D721Med (cell line): ENCODE measurements around the gene FGD5.

ENCODE experiments used
- DNase-seq: peaks from one replicate; pipeline ENCODE4 v3.0.0; 2011; ENCODE audit warnings: low spot score; ENCODE audit not compliant: insufficient read length
- FAIRE-seq: peaks from 2 replicates; lab custom pipeline; 2011; peaks lifted over from hg19 to GRCh38; lab: Jason Lieb, UNC
- TF ChIP-seq, protein P1 (sequence below): IDR thresholded peaks from 2 replicates; pipeline ENCODE4 v1.5.1; 2012; ENCODE audit warnings: mild to moderate bottlenecking, control low read depth; ENCODE audit not compliant: insufficient read depth; ENCODE audit errors: missing control alignments

Gene FGD5

DNA sequence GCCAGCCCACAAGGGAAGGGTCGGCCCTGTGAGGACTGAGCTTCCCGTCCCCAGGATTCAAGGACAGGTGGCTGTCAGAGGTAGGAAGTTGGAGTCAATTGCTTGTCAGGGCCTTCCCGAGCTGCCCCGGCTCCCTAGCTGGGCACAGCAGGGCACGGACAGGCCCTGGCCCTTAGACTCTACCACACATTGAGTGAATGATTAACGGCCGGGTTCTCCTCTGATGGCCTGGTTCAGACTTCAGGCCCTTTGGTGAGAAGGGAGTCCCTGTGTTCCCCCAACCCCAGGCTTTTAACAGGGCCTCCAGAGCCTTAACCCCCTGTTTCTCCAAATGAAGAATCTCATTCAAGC lies 16.4 kb upstream of the FGD5 start:
- TF ChIP-seq, protein P1, sequence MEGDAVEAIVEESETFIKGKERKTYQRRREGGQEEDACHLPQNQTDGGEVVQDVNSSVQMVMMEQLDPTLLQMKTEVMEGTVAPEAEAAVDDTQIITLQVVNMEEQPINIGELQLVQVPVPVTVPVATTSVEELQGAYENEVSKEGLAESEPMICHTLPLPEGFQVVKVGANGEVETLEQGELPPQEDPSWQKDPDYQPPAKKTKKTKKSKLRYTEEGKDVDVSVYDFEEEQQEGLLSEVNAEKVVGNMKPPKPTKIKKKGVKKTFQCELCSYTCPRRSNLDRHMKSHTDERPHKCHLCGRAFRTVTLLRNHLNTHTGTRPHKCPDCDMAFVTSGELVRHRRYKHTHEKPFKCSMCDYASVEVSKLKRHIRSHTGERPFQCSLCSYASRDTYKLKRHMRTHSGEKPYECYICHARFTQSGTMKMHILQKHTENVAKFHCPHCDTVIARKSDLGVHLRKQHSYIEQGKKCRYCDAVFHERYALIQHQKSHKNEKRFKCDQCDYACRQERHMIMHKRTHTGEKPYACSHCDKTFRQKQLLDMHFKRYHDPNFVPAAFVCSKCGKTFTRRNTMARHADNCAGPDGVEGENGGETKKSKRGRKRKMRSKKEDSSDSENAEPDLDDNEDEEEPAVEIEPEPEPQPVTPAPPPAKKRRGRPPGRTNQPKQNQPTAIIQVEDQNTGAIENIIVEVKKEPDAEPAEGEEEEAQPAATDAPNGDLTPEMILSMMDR: no peak
- DNase-seq (no peak), FAIRE-seq (no peak)

GRCh38 chr3:14803101-14803980 lies 15.4 kb upstream of the FGD5 start:
- DNase-seq (no peak), FAIRE-seq (no peak)
- TF ChIP-seq, protein P1: no peak

GRCh38 chr3:14803981-14804834 lies 14.6 kb upstream of the FGD5 start:
- DNase-seq: no peak
- FAIRE-seq: no peak
- TF ChIP-seq, protein P1: no peak

DNA sequence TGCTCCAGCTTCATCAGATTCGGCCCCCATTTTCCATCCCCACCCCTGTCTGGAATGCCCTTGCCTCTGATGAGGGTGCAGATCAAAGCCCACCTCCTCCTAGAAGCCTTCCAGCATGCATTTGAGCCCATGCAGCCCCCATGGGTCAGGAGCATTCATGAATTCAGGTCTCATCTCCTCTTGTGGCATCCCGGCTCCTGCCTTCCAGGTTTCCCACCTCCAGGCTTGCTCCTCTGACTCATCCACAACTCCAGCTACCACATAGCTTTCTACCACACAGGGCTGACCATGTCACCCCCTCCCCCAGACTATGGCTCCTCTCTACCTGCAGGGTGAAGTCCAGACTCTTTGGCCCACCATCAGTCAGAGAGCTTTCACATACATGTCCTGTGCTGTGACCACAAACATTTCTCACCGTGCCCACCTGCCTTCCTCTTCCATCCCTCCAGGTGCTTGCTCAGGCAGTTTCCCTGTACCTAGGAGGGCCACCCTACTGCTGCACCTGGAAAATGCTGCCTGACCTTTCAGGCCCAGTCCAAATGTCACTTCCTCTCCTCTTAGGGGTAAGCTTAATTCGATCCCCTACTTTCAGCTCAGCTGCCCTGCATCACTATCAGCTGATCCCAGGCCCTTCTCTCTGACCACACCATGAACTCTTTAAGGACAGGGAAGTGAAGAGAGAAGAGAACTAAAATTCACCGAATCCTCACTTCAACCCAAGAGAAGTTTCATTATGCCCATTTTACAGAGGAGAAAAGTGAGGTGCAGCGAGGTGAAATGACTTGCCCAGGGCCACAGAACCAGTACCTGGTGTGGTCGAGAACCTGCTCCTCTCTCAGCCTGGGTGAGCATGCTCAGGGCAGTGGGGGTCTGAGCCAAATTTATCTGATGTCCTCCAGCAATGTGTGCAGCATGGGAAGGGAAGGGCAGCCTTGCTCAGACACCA lies 13.7 kb upstream of the FGD5 start:
- TF ChIP-seq, protein P1: no peak
- FAIRE-seq (no peak), DNase-seq (no peak)

DNA sequence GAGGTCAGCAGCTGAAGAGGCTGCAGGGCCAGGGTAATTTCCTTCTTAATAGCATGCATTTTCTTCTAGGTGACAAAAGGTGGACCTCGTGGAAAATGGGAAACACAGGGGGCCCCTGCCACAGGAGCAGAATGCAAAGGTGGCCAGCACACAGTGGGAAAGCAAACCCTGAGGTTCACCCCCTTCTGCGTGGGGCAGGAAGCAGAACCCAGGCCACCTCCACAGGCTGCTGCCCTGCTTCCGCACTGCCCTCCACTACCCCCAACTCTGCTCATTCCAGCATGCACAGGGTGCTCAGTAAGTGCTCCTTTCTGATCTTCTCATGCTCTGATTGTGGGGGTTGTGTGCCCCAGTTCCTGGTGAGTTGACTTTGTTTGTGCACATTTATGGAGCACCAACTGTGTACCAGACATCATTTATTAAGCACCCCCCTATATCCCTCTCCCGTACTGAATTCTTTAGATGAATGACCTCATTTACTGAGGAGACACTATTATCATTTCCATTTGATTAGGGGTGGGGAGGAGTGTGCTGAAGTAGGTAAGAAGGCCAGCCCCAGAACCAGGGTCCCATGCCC lies 12.7 kb upstream of the FGD5 start:
- no peak for DNase-seq
- FAIRE-seq: no peak
- TF ChIP-seq, protein P1: no peak

GRCh38 chr3:14806641-14807263 lies 12.0 kb upstream of the FGD5 start:
- DNase-seq (no peak), FAIRE-seq (no peak)
- TF ChIP-seq, protein P1: no peak
